Camera-type eye (tissue), 1 donor: ENCODE data around the gene ASAH2B. TPM values are rescaled to one million over a fixed set of nuclear protein-coding genes. Genes with fewer than 3 reads are reported as not detected.

ENCODE experiments used
- total RNA-seq: library from RNA; depleted of rRNA; stranded (reverse); fragments of >200 nt; gene quantifications from one replicate; pipeline ENCODE4 v1.2.3, GENCODE V29; 2014

The ASAH2B gene
- total RNA-seq, result 6.3 TPM

GRCh38 chr10:50739618-50740292, at the start of gene ASAH2B:
Gene ASAH2B (plus strand): TSS chr10:50739936. CDS start chr10:50745131, 5,195 bp downstream.

Other genes starting within 250 kb of the ASAH2B start
- gene SGMS1, start 116.0 kb upstream of the ASAH2B start, total RNA-seq, result 77.0 TPM
- gene A1CF, start 145.7 kb downstream of the ASAH2B start, total RNA-seq, result not detected